A172 (cell line): ENCODE measurements around the gene HSPG2. TPM values are rescaled to one million over a fixed set of nuclear protein-coding genes. Genes with fewer than 3 reads are reported as not detected.

Source experiments
- DNase-seq: peaks from one replicate; pipeline ENCODE4 v3.0.0-alpha.2; 2015; ENCODE audit warnings: low spot score
- total RNA-seq: library from RNA; depleted of rRNA; stranded (reverse); fragments of >200 nt; shearing (Covaris generic); gene quantifications from 2 replicates; pipeline ENCODE4 v1.2.3, GENCODE V29; 2014

Gene HSPG2
- total RNA-seq, 1 experiment from 2014 or later = 17.9 TPM

DNA sequence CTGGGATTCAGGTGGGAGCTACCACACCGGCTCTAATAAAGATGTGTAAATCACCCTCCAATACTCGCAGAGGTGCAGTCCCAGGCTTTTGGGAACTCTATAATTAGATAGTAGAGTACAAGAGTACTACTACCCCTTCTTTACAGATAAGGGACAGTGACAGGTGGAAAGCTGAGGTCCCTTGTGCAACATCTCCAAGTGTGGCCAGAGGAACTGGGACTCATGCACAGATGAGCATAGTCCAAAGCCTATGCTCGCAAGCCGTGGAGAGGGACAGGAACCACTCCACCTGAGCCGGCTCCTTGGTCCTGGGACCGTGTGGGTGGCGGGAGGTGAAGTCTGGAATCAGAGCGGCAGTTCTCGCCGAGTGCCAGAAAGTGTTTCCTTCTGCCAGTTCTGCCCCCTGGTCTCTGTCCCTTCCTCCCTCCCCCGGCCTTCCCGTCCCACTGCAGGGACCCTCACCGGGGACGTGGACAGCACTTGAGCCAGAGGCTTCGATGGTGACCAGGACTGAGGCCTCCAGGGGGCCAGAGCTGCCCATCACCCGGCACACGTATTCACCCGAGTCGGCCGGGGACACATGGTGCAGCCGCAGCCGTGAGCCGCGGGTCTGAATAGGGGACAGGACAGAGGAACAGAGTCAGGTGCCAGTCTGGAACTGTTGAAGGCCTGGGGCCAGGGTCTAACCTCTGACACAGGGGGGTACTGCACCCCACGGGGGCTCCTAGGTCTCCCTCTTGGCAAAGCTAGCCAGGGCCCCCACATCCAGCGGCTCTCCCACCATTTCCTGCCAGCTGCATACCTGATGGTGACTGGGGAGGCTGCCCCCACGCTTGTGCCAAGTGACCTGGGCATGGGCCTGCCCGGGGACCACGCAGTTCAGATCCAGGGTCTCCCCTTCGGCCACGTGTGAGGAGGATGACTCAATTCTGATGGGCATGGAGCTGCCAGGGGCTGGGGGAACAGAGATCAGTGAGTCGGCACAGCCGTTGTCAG lies 91.2 kb downstream of the HSPG2 start:
- no peak for DNase-seq

DNA sequence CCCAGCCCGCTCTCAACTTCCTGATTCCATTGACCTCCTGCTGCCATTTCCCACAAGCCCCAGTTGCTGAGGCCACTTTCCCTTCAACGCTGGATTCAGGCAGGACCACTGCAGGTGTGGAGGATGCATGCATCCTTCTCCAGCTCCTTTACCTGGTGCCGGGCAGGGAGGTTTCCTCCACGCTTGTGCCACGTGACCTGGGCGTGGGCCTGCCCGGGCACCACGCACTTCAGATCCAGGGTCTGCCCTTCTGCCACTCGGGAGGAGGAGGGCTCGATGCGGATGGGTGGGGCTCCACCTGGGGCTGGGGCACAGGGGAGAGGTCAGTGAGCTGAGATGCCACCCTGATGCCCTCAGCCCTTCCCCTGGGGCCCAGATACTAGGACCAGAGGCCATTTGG lies 93.1 kb downstream of the HSPG2 start:
- DNase-seq = no peak

DNA sequence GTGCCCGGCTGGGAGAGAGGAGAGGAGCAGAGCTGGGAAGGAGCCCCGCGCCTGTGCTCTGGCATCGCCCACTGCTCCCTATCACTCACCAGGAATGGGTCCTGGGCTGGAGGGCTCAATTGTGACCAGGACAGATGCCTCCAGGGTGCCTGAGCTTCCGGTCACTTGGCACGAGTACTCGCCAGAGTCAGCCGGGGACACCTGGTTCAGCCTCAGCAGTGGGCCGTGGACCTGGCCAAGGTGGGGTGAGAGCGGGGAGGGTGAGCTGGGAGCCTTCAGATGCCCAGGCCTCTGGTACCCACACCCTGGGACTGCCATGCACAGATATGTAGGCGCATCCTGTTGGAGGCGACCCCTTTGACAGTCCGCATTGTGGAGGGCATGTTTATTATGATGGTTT lies 93.9 kb downstream of the HSPG2 start:
- no peak for DNase-seq

DNA sequence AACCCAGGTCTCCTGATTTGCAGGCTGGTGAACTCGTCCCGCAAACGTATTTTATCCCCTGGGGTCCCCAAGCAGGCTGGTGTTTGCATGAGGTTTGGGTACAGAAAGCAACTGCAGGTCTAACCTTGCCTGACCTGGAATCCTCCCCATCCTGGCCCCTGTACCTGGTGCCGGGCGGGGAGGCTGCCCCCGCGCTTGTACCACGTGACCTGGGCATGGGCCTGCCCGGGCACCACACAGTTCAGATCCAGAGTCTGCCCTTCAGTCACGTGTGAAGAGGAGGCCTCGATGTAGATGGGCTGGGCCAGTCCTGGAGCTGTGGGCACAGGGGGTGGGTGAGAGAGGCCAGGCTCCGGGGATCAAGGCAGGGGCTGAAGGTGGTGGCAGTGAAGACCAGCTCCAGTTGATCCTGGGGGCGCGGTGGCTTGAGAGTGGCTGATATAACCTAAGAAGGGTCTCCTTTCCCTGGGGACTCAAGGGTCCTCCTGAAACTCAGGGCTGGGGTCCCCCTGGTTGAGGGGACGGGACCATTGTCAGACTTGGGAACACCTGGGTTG lies 94.4 kb downstream of the HSPG2 start:
- no peak for DNase-seq

DNA sequence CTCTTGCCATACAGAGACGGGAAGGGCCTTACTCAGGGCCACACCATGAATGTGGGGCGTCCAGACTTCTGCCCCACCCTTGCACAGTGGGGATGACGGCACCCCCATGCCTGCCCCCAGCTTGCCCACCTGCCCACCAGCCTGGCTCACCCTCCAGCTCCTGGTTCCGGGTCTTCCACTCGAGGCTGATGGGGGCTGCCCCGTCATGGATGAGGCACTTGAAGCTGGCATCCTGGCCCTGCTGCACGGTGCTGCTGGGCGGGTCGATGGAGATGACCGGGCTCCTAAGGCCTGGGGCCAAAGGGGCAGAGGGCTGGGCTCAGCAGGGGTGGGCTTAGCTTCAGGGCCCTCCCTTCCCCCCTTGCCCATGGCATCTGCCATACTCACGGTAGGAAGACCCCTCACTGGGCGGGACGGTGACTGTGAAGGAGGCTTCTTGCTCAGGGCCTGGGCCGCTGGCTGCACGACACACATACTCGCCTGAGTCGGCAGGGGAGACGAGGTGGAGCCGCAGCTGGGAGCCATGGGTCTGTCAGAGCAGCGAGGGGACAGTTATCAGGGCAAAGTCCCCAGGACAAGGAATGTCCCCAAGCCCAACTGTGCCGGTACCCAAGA lies 95.2 kb downstream of the HSPG2 start:
- no peak for DNase-seq

DNA sequence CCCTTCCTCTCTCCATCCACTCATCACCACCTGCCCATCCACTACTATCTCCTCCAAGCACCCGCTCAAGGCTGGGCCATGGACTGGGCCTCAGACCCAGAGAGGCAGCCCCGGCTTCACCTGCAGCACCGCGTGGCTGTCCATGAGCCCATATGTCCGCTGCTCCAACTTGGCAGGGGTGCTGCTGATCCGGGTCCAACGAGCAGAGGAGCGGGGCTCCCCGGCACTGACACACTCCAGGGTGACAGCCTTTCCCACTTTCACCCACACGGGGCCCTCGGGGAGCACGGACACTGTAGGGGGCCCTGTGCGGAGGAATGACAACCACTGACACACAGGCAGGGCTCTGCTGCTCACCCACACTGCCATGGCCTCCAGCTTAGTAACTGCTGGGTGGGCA lies 96.1 kb downstream of the HSPG2 start:
- no peak for DNase-seq

DNA sequence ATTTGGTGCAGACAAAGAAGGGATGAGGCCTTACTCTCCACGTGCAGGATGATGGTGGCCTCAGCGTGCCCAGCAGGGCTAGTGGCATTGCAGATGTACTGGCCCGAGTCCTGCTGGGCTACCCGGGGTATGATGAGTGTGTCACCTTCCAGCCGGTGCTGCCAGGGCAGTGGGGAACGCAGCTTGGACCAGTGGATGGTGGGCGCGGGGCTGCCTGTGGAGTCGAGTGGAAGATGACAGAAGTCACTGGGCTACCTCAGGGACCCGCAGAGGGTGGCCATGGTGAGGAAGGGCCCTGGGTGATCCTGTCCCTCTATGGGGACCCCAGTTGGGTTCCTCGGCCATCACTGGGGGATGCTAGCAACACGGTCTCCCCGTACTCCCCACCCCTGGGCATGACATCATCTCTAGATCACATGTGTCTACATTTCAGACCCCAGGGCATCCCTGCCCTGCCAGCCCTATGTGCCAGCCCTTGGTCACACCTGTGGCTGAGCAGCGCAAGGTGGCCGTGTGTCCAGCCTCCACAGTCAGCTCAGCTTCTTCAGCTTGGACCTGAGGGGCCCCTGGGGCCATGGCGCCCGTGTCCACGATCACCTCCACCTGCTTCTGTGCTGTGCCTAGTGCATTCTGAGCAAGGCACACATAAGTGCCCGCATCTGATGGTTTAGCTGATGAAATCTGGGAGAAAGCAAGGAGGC lies 97.6 kb downstream of the HSPG2 start:
- no peak for DNase-seq

DNA sequence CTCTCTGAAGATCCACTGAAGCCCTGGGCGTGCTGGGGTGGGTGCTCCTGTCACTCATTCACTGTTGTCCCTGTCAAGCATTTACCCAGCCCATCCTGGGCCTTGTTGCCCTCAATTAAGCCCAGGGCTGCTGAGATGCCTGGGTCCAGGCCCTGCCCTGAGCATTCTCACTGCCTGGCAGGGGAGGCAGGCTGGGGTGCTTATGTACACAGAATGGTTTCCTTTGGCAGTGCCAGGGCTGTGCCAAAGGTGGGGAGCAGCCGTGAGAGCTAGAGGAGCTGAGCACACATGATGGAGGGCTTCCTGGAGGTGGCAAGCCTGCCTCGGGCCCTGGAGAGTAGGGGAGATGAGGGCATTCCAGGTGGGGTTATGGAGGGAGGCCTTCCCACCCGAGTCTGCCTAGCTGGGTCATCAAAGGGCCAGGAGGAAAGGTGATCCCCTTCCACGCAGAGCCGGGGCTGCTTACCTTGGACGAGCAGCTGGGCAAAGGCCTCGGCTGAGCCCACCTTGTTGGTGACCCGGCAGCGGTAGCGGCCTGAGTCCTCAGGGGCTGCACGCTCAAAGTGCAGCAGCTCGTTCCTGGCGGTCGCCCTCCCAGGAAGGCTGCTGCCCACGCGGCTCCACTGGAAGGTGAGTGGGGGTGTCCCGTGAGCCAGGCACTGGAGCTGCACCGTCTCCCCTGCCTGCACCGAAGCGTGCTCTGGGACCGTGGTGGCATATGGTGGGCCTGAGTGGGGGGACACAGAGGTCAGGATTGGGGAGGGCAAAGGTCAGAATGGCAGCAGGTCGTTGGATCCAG lies 98.6 kb downstream of the HSPG2 start:
- no peak for DNase-seq

DNA sequence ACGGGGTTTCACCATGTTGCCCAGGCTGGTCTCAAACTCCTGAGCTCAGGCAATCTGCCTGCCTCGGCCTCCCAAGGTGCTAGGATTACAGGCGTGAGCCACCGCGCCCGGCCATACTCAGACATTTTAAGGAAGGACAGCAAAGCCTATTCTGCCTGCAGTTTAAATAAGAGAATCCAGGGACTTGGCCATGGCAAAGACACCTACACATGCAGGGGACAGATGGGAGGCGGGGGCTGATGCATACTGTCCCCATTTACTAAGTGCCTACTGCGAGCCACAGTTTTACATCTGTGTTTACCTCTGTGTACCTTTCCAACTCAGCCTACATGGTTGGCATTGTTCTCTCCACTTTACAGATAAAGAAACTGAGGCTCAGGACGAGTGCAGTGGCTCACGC lies 99.6 kb downstream of the HSPG2 start:
- DNase-seq = no peak

DNA sequence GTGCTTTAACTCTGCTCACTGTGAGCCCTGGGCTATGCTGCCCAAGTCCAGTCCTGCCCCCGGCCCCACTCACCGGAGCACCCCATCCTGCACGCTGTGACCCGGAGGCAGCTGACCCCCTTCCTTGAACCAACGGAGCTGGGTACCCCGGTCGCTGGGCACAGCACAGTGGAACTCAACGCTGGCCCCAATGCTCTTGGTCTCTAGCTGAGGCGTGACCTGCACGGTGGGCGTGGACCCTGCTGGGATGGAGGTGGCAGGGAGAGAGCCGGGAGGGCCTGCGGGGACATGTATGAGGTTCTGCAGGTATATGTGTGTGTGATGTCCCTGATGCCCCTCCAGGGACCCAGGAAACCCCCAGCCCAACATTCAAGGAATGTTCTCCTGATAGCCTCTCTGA lies 100.4 kb downstream of the HSPG2 start:
- no peak for DNase-seq

DNA sequence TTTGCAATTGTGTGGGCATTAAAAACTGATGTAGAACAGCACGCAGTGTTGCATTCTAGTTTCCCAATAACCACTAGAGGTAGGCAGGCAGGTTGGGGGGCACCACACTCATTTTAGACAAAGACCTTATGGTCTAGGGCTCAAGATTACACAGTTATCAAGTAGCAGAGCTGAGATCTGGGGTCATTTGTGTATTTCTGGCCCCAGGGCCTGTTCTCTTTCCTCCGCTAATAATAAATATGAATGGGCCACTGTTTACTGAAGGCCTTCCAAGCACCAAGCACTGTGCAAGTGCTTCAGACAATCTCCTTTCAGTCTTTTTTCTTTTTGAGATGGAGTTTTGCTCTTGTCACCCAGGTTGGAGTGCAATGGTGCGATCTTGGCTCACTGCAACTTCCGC lies 101.1 kb downstream of the HSPG2 start:
- DNase-seq = no peak

DNA sequence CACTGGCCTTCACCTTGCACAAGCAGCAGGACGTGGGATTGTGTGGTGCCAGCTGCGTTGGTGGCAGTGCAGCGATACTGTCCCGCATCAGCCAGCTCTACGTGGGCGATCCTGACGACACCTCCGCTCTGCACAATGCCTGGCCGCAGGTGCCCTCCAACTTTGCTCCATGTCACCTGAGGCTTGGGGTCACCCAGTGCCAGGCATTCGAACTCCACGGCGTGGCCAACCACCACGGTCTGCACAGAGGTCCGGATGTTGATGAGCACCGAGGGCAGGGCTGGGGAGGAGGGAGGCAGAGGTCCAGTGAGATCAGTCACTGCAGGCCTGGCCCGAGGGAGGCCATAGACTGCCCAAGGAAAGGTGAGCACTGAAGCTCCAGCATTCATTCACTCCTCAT lies 102.4 kb downstream of the HSPG2 start:
- no peak for DNase-seq

DNA sequence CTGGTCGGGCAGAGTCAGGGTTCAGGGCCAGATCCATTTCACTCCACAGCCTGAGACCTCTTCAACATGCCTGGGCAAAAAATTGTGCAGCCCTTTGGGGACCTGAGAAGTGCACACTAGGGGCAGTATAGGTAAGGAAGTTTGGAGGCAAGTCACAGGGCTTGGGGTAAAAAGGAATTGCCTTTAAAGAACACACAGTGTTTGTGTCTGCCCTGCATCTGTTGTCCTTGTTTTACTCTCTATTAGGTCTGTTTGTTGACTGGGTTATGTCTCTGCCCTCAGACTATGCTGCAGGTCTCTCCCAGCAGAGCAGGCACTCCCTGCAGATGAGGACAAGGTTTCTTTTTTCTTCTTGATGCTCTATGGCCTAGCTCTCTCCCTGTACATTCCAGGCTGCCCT lies 103.0 kb downstream of the HSPG2 start:
- no peak for DNase-seq

DNA sequence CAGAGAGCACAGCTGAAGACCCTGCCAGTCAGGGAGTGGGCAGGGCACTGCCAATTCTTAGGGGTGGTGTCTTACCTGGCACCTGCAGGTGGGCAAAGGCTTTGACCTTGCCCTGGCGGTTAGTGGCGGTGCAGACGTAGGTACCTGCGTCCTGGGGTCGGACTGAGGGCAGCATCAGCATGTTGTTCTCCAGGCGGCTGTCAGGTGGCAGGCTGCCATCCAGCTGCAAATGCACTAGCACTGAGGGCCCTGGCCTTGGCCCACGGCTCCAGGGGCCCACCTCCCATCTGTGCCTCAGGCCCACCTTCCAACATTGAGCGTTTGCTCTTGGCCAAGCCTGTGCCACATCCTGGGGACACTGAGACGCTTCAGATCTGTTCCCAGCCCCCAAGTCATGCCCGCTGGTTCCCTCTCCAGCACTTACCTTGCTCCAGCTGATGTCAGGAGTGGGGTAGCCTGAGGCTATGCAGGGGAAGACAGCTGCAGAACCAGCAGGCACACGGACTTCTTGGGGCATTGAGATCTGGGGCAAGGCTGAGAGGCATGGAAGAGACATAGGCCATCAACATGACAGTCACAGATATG lies 103.6 kb downstream of the HSPG2 start:
- DNase-seq = no peak

DNA sequence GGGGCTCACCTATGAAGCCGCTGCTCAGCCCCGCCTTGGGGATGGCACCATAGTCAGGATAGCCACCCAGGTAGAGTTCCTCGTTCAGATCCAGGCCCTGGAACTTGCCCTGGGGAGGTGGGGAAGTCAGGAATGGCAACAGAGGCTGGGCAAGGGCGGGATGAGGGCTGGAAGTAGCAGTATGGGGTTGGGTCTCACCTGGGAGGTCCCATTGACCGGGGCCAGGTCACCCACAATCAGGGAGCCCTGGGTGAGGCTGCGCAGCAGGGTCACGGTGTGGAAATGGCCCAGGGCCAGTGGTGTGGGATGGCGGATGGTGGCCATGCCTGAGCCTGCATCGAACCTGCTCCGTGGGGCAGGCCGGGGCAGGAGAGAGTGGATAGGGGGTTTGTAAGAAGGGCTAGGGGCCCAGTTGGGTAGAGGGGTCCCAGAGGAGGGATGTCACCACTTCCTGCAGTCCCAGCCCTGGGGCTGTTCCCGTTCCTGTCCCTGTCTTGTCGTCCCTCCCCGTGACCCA lies 105.6 kb downstream of the HSPG2 start:
- DNase-seq = no peak

DNA sequence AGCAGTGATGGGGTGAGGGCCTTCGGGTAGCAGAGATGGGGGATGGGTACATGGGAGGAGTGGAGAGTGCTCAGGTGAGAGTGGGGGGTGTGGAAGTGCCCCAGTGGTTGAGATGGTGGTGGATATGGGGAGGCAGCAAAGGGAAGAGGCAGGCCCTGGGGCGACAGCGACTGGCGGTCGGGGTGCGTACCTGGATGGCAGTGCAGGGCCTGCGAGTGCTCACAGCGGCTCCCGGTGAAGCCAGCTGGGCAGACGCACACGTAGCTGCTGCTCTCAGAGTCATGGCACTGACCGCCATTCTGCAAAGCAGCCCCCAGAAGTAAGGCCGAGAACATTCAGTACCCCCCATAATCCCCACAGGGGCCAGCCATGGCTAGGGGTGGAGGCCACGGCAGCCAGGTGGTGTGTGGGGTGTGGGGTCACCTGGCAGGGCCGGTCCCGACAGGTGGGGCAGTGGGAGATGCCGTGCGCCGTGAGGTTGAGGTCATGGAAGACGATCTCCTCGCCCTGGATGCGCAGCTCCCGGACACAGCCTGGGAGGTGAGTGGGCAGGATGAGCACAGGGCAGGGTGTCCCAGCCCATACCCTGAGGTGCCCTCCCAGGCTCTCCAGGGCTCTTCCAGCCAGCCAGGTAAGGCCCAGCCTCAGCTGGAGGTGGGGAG lies 106.2 kb downstream of the HSPG2 start:
- DNase-seq = no peak

DNA sequence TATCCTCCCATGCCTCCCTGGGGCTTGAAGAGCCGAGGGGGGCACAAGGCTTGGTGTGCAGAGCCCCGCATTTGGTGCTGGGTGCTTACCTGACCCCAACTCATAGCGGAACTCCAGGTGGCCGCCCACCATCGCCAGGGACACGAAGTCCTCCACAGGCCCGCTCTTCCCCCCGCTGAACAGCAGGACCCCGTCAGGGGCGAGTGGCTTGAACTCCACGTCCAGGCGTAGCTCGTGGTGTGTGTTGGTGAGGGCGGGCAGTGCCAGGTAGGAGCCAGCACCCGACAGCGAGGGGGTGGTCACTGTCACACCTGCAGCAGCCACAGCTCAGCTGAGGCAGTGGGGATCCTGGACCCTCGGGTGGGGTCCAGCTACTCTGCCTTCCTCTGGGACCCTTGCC lies 107.8 kb downstream of the HSPG2 start:
- DNase-seq = no peak

DNA sequence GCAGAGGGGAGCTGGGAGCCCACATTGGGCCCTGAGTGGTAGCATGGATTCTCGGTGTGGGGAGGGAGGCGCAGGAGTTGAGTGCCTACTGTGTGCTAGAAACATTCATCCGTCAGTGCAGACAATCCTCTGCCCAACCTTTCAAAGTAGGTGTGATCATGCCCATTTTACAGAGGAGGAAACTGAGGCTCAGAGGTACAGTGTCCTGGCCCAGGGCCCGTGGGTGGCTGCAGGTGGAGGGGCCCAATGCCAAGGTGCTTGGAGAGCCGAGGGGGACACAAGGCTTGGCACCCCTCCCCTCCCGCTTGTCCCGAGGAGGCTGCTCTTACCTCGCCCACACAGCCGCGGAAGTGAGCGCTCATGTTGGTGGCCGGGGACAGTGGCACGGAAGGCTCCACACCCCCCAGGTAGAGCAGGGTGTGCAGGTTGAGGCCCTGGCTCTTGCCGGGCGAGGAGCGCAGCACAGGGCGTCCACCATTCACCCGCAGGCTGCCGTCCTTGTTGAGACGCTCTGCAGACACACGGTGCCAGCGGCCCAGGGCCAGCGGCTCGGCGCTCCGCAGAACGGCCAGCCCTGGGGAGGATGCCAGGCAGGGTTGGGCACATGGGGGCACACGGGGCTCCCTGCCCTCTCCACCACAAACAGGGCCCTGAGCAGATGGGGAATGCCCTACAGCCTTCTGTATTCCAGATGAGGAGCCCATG lies 108.5 kb downstream of the HSPG2 start:
- DNase-seq = no peak

DNA sequence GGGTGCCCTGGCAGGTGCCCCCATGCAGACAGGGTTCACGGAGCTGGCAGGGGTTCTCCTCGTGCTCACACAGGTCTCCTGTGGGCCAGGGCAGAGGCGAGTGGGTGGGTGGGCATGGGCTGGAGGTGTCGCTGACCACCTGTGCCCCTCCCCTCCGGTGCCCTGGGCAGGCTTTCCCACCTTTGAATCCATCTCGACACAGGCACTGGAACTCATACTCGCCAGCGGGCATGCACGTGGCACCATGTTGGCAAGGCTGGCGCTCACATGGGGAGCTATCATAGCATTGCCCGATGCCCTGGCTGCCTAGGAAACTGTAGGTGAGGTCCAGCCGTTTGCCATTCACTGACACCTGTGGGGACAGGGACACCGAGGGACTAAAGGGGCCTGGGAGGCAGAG lies 109.0 kb downstream of the HSPG2 start:
- DNase-seq = no peak
